HepG2 (cell line): Measurements from ENCODE around the gene SCGB2B2. TPM values are rescaled to one million over a fixed set of nuclear protein-coding genes. Genes with fewer than 3 reads are reported as not detected.

Experiments
- AGO1 ChIP-seq: fragments of 200-400 bp; formaldehyde crosslinking; IDR thresholded peaks from 2 replicates; pipeline ENCODE4 v1.6.1; 2017; ENCODE audit warnings: mild to moderate bottlenecking, low read depth, low read length, moderate library complexity; ENCODE audit not compliant: poor library complexity, severe bottlenecking
- CREB1 ChIP-seq, 2 experiments: fragments of 450-650 bp in 1 of 2; IDR thresholded peaks; 2 replicates each; pipeline ENCODE4 v1.6.1; 2016 to 2017; ENCODE audit warnings: control low read depth in 1 of 2, mild to moderate bottlenecking in 1 of 2, missing compliant biosample characterization in 1 of 2, missing genetic modification characterization in 1 of 2
- KLF16 ChIP-seq, 2 experiments: sonication (generic) in 1 of 2; formaldehyde crosslinking in 1 of 2; IDR thresholded peaks; 2 replicates each; pipeline versions ENCODE4 v1.6.1 to v1.8.0; 2016 to 2023; ENCODE audit warnings: missing genetic modification reagents in 2 of 2, missing compliant biosample characterization in 1 of 2
- MEIS2 ChIP-seq: sonication (generic); formaldehyde crosslinking; IDR thresholded peaks from 2 replicates; pipeline ENCODE4 v1.9.0; 2021; ENCODE audit warnings: mild to moderate bottlenecking, missing genetic modification reagents
- MIER3 ChIP-seq: IDR thresholded peaks from 2 replicates; pipeline ENCODE4 v1.6.1; 2016; ENCODE audit warnings: missing compliant biosample characterization, borderline replicate concordance
- NFKBIZ ChIP-seq: IDR thresholded peaks from 2 replicates; pipeline ENCODE4 v1.6.1; 2018; ENCODE audit warnings: missing genetic modification reagents, missing compliant biosample characterization
- NFRKB ChIP-seq: fragments of 450-650 bp; IDR thresholded peaks from 2 replicates; pipeline ENCODE4 v1.6.1; 2017
- RARA ChIP-seq: IDR thresholded peaks from 2 replicates; pipeline ENCODE4 v1.6.1; 2016; ENCODE audit warnings: missing genetic modification reagents, missing compliant biosample characterization
- SOX6 ChIP-seq, 2 experiments: fragments of 450-650 bp in 1 of 2; sonication (generic) in 1 of 2; formaldehyde crosslinking in 1 of 2; IDR thresholded peaks; 2 replicates each; pipeline versions ENCODE4 v1.4.0 to v1.6.1; 2017 to 2020; ENCODE audit warnings: antibody characterized with exemption in 1 of 2, mild to moderate bottlenecking in 1 of 2, missing genetic modification reagents in 1 of 2
- SRSF9 ChIP-seq: fragments of 200-400 bp; formaldehyde crosslinking; IDR thresholded peaks from 2 replicates; pipeline ENCODE4 v1.6.1; 2018; ENCODE audit warnings: borderline replicate concordance, mild to moderate bottlenecking, low read depth, low read length; ENCODE audit not compliant: insufficient read depth, poor library complexity, severe bottlenecking
- TCF7 ChIP-seq: sonication (generic); IDR thresholded peaks from 2 replicates; pipeline ENCODE4 v1.6.1; 2016; ENCODE audit warnings: antibody characterized with exemption, low read depth
- U2AF1 ChIP-seq: fragments of 200-400 bp; formaldehyde crosslinking; optimal IDR thresholded peaks from 2 replicates; pipeline ENCODE3; 2017; ENCODE audit warnings: mild to moderate bottlenecking, low read depth, low read length
- WIZ ChIP-seq: sonication (generic); formaldehyde crosslinking; IDR thresholded peaks from 2 replicates; pipeline ENCODE4 v1.5.1; 2020; ENCODE audit warnings: mild to moderate bottlenecking, missing genetic modification reagents
- ZBTB1 ChIP-seq: sonication (generic); formaldehyde crosslinking; IDR thresholded peaks from 2 replicates; pipeline ENCODE4 v1.4.0; 2020; ENCODE audit warnings: missing genetic modification reagents, borderline replicate concordance
- ZBTB3 ChIP-seq: sonication (generic); formaldehyde crosslinking; IDR thresholded peaks from 2 replicates; pipeline ENCODE4 v1.4.0; 2020; ENCODE audit warnings: low read depth, mild to moderate bottlenecking, moderate library complexity, missing genetic modification reagents, borderline replicate concordance
- ZBTB42 ChIP-seq: sonication (generic); formaldehyde crosslinking; IDR thresholded peaks from 2 replicates; pipeline ENCODE4 v1.5.0; 2020; ENCODE audit warnings: mild to moderate bottlenecking, missing genetic modification reagents
- ZNF282 ChIP-seq: fragments of 450-650 bp; IDR thresholded peaks from 2 replicates; pipeline ENCODE4 v1.6.1; 2018; ENCODE audit not compliant: partially characterized antibody
- polyA plus RNA-seq, 8 experiments: library from polyadenylated mRNA; depleted of rRNA in 3 of 8; stranded (reverse) in 7 of 8; unstranded in 1 of 8; fragments of >200 nt; fragmentation: Illumina TruSeq in 4 of 8; extraction: Trizol in 4 of 8; gene quantifications; 2 replicates each; pipeline versions ENCODE4 v1.2.1 to v1.2.3, GENCODE V29; 2011 to 2016; ENCODE audit warnings: low read depth in 4 of 8, missing spikeins in 1 of 8, mixed read lengths in 1 of 8; ENCODE audit not compliant: insufficient read depth in 1 of 8
- total RNA-seq, 5 experiments: library from RNA; depleted of rRNA; stranded (reverse); fragments of >200 nt; fragmentation: Illumina TruSeq; extraction: Trizol; gene quantifications; 2 replicates each; pipeline ENCODE4 v1.2.3, GENCODE V29; 2016; ENCODE audit warnings: low read depth in 1 of 5
- TF ChIP-seq, protein P1 (sequence below): sonication (generic); formaldehyde crosslinking; IDR thresholded peaks from 2 replicates; pipeline ENCODE4 v1.5.1; 2020; ENCODE audit warnings: missing genetic modification reagents, mild to moderate bottlenecking, borderline replicate concordance
- TF ChIP-seq, protein P2 (sequence below): sonication (generic); formaldehyde crosslinking; IDR thresholded peaks from 2 replicates; pipeline ENCODE4 v1.5.0; 2020; ENCODE audit warnings: missing genetic modification reagents

SCGB2B2 gene
- total and polyA plus RNA-seq, 2 of the 13 experiments (the other 11 are each of a cell fraction or from before 2014, with no cell fraction given), result 0.03 TPM; not detected in 1

DNA sequence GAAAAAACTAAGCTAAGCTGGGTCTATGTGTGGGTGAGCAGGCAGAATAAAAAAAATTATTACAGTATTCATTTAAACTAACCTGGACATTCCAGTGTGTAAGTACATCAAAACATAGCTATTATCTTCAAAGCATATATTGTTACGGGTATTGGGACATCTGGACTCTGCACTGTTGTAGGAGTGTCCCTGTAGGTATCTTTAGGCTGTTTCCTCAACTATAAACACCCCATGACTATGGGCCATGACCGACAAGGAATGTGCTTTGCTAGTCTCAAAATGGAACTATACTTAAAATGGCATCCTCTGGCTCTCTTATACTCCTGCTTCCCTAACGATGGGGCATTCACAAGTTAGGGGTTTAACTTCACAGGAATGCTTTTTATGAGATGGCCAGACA lies 3.4 kb downstream of the SCGB2B2 start (continued):
- TF ChIP-seq, protein P1, sequence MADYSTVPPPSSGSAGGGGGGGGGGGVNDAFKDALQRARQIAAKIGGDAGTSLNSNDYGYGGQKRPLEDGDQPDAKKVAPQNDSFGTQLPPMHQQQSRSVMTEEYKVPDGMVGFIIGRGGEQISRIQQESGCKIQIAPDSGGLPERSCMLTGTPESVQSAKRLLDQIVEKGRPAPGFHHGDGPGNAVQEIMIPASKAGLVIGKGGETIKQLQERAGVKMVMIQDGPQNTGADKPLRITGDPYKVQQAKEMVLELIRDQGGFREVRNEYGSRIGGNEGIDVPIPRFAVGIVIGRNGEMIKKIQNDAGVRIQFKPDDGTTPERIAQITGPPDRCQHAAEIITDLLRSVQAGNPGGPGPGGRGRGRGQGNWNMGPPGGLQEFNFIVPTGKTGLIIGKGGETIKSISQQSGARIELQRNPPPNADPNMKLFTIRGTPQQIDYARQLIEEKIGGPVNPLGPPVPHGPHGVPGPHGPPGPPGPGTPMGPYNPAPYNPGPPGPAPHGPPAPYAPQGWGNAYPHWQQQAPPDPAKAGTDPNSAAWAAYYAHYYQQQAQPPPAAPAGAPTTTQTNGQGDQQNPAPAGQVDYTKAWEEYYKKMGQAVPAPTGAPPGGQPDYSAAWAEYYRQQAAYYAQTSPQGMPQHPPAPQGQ (CRISPR knock-in tag), result no peak
- TF ChIP-seq ZNF282 (no peak), NFKBIZ (CRISPR knock-in tag) (no peak), ZBTB1 (CRISPR knock-in tag) (no peak), WIZ (peak; percentile 62; the same call in 1 of the 2 replicates), RARA (CRISPR knock-in tag) (peak; percentile 72), MIER3 (CRISPR knock-in tag) (peak; percentile 55; the same call in 1 of the 2 replicates), ZBTB42 (CRISPR knock-in tag) (no peak), TCF7 (peak; percentile 88), CREB1 (IDR thresholded peaks at IDR 0.05) (no peak), CREB1 (CRISPR knock-in tag; IDR thresholded peaks at IDR 0.05) (peak; percentile 17; the same call in 1 of the 2 replicates), NFRKB (no peak), MEIS2 (CRISPR knock-in tag) (no peak), ZBTB3 (CRISPR knock-in tag) (0 out of 2 replicates have a peak, but pooled peaks have one; percentile 46), U2AF1 (no peak), SRSF9 (no peak), KLF16 (CRISPR knock-in tag; IDR thresholded peaks at IDR 0.05) (0 out of 4 replicates have a peak, but pooled peaks of 1 of the 2 experiments have one; percentile 38), AGO1 (no peak), SOX6 (IDR thresholded peaks at IDR 0.05) (no peak), SOX6 (CRISPR knock-in tag; IDR thresholded peaks at IDR 0.05) (peak; percentile 94)
- TF ChIP-seq, protein P2, sequence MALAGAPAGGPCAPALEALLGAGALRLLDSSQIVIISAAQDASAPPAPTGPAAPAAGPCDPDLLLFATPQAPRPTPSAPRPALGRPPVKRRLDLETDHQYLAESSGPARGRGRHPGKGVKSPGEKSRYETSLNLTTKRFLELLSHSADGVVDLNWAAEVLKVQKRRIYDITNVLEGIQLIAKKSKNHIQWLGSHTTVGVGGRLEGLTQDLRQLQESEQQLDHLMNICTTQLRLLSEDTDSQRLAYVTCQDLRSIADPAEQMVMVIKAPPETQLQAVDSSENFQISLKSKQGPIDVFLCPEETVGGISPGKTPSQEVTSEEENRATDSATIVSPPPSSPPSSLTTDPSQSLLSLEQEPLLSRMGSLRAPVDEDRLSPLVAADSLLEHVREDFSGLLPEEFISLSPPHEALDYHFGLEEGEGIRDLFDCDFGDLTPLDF (CRISPR knock-in tag), result no peak
